ACC112 (cell line): ENCODE data around the gene RANBP10.

Experiments used
- H2AFZ ChIP-seq: fragments of 200-600 bp; sonication (generic); one replicate; pipeline ENCODE4 v1.6.0; 2017; ENCODE audit warnings: antibody characterized with exemption, low read length; ENCODE audit not compliant: unreplicated experiment
- H3K27ac ChIP-seq: fragments of 200-600 bp; sonication (generic); 2 replicates; pipeline ENCODE4 v1.5.1; 2014; ENCODE audit warnings: low read depth, mild to moderate bottlenecking, antibody characterized with exemption, low read length, moderate library complexity
- H3K27me3 ChIP-seq: fragments of 200-600 bp; sonication (generic); 2 replicates; pipeline ENCODE4 v1.6.1; 2014; ENCODE audit warnings: mild to moderate bottlenecking, antibody characterized with exemption, low read length, moderate library complexity, mixed read lengths; ENCODE audit not compliant: insufficient read depth
- H3K36me3 ChIP-seq: fragments of 200-600 bp; sonication (generic); 2 replicates; pipeline ENCODE4 v1.6.1; 2016; ENCODE audit warnings: mild to moderate bottlenecking, antibody characterized with exemption, low read length, moderate library complexity, mixed read lengths; ENCODE audit not compliant: insufficient read depth
- H3K4me1 ChIP-seq: fragments of 200-600 bp; sonication (generic); one replicate; pipeline ENCODE4 v1.6.1; 2016; ENCODE audit warnings: low read length, mixed read lengths; ENCODE audit not compliant: insufficient read depth, unreplicated experiment, control insufficient read depth
- H3K4me3 ChIP-seq: fragments of 200-600 bp; sonication (generic); 2 replicates; pipeline ENCODE4 v1.5.1; 2014; ENCODE audit warnings: mild to moderate bottlenecking, low read depth, low read length
- H3K79me2 ChIP-seq: fragments of 200-600 bp; sonication (generic); one replicate; pipeline ENCODE4 v1.6.0; 2016; ENCODE audit warnings: low read length; ENCODE audit not compliant: control insufficient read depth, unreplicated experiment, insufficient read depth

The RANBP10 gene

DNA sequence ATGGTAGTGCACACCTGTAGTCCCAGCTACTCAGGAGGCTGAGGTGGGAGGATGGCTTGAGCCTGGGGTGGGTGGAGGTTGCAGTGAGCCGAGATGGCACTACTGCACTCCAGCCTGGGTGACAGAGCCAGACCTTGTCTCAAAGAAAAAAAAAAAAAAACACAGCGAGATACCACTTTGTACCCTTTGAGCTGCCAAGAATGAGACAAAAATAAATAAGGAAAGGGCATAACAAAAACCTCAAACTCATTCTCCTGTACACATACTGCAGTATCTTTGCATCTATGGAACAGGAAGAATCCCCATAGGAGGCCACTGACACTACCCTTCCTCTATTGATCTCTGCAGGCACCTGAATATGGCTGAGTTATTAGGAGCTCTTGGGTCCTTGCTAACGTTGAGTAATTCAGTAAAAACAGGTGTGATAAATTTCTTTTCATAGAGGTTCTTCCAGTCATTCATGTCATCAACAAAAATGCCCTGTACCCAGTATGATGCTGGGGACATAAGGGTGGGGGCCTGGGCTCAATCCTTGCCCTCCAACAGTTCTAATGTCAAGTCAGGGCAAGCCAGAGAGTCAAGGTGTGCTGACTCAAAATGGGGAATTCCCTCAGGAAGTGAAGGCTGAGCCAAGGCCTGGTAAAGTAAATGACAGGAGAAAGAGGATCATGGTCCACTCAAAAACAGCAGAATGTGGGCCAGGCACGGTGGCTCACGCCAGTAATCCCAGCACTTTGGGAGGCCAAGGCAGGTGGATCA is 26.9 kb downstream of the RANBP10 start:
- Histone ChIP-seq H2AFZ (no peak overlapping the region), H3K36me3 (no peaks in the 10 kb centered on the region), H3K27ac (no peak overlapping the region), H3K4me1 (no peaks in the 10 kb centered on the region), H3K4me3 (no peak overlapping the region), H3K79me2 (peaks cover 2% of the 10 kb centered on the region), H3K27me3 (no peaks in the 10 kb centered on the region)

- H3K27me3 ChIP-seq: no peaks in the 10 kb centered on the region
- H2AFZ ChIP-seq: no peak overlapping the region
- no peaks in the 10 kb centered on the region for H3K36me3 ChIP-seq
- no peak overlapping the region for H3K27ac ChIP-seq
- H3K4me3 ChIP-seq: no peak overlapping the region
- H3K79me2 ChIP-seq: peaks cover 9% of the 10 kb centered on the region
- peaks cover 12% of the 10 kb centered on the region for H3K4me1 ChIP-seq
Measured at GRCh38 chr16:67775273-67775672, 31.1 kb downstream of the RANBP10 start.

DNA sequence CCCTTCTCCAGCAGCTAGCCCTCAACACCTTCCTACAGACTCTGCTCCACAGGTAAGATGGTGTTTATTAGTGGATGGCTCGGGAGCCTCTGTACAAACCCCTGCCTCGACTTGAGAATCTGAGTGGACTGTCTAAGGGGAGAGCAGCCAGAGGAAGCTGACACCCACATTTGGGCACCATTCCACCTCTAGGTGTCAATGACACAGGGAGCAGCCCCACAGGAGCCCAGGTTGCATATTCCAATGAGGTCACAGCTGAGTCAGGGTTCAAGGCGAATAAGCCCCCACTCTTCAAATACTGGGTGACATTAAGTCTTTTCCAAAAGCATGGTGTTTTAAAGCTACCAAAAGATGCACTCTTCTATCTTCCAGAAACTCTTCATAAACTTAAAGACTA is 31.9 kb downstream of the RANBP10 start:
- Histone ChIP-seq H3K27ac (no peak overlapping the region), H3K27me3 (no peaks in the 10 kb centered on the region), H3K4me1 (peaks cover 12% of the 10 kb centered on the region), H3K79me2 (peaks cover 9% of the 10 kb centered on the region), H3K4me3 (no peak overlapping the region), H3K36me3 (no peaks in the 10 kb centered on the region), H2AFZ (no peak overlapping the region)

DNA sequence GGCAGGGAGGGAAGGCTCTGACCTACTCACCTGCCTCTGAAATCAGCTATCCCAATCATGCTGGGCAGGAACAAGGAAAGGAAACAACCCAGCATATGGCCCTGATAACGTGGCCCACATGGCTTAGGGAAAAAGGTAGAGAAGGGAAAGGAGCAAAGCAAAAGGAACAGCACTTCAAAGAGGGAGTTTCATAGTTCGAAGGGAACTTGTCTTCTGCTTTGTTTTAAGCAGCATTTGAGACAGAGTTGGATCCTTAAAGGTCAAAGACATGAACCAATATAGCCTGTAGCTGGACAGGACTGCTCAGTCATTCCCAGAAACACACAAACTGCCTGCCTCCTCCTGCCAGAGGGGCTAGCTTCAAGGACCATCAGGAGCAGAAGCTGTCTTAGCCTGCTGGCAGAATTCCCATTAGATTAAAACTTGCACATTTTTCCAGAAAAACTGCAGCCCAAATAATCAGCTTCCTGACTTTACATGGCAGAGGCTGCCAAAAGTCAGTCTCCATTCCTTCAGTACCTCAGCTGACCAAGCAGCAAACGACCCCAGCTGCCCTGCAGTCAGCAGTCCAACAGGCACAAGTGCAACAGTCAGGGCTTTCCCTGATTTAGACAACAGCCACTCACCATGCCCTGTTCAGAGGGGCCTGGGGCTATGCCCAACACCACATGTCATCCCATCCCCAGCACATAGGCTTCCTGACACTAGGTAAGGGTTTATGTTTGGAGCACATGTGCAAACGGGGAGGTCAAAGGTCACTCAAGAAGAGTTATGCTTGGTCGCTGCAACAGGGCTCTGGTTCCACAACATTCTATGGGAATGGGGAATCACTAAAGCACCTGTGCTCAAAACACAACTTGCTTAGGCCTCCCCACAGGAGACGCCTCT is 32.5 kb downstream of the RANBP10 start:
- H3K27ac ChIP-seq: no peak overlapping the region
- no peak overlapping the region for H2AFZ ChIP-seq
- H3K27me3 ChIP-seq: no peaks in the 10 kb centered on the region

GRCh38 chr16:67773099-67773498 is 33.3 kb downstream of the RANBP10 start:
- Histone ChIP-seq H3K79me2 (peaks cover 9% of the 10 kb centered on the region), H3K27ac (no peak overlapping the region), H3K4me1 (peaks cover 12% of the 10 kb centered on the region), H3K4me3 (no peak overlapping the region), H2AFZ (no peak overlapping the region), H3K36me3 (no peaks in the 10 kb centered on the region), H3K27me3 (no peaks in the 10 kb centered on the region)

More for the DNA sequence above, 32.5 kb downstream of the RANBP10 start:
- H3K4me1 ChIP-seq: peaks cover 12% of the 10 kb centered on the region
- no peaks in the 10 kb centered on the region for H3K36me3 ChIP-seq
- H3K79me2 ChIP-seq: peaks cover 9% of the 10 kb centered on the region
- no peak overlapping the region for H3K4me3 ChIP-seq

DNA sequence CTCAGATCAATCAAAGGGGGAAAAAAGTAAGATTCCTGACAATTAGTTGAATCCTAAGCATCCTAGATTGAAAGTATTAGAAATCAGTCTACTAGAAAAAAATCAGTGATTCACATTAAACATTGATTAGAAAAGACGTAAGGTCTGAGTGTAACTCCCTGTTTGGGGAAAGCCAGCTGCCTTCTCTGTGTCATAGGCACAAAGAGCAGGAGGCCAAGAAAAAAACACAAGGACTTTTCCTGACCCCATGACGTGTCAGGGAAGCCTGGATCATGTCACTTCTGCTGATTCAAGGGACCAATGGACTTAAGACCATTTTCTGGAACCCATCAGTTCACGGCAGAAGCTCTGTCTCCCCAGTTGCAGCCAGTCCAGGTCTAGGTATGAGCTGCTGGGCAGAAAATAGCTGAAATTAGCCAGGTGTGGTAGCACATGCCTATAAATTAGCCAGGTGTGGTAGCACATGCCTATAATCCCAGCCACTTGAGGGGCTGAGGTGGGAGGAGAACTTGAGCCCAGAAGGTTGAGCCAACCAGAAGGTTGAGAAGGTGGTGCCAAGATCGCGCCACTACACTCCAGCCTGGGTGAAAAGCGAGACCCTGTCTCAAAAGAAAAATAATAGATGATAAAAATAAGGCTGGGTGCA is 35.9 kb downstream of the RANBP10 start:
- H3K27ac ChIP-seq: no peak overlapping the region
- no peaks in the 10 kb centered on the region for H3K27me3 ChIP-seq
- H3K36me3 ChIP-seq: no peaks in the 10 kb centered on the region
- peaks cover 9% of the 10 kb centered on the region for H3K79me2 ChIP-seq
- peaks cover 12% of the 10 kb centered on the region for H3K4me1 ChIP-seq
- no peak overlapping the region for H2AFZ ChIP-seq
- no peak overlapping the region for H3K4me3 ChIP-seq

DNA sequence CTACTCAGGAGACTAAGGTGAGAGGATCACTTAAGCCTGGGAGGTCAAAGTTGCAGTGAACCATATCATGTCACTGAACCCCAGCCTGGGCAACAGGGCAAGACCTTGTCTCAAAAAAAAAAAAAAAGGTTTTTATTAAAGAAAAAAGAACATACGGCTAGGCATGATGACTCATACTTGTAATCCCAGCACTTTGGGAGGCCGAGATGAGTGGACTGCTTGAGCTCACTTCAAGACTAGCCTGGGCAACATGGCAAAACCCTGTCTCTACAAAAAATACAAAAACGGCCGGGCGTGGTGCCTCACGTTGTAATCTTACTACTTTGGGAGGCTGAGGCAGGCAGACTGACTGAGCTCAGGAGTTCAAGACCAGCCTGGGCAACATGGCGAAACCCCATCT is 38.4 kb downstream of the RANBP10 start:
- no peak overlapping the region for H2AFZ ChIP-seq
- H3K36me3 ChIP-seq: no peaks in the 10 kb centered on the region
- H3K27ac ChIP-seq: no peak overlapping the region

GRCh38 chr16:67766291-67766690 is 40.1 kb downstream of the RANBP10 start:
- H3K79me2 ChIP-seq: no peaks in the 10 kb centered on the region
- no peaks in the 10 kb centered on the region for H3K36me3 ChIP-seq
- H3K27ac ChIP-seq: no peak overlapping the region
- H3K27me3 ChIP-seq: no peaks in the 10 kb centered on the region
- H2AFZ ChIP-seq: no peak overlapping the region
- no peaks in the 10 kb centered on the region for H3K4me1 ChIP-seq
- H3K4me3 ChIP-seq: no peak overlapping the region

More for the DNA sequence above, 38.4 kb downstream of the RANBP10 start:
- H3K4me3 ChIP-seq: no peak overlapping the region
- no peaks in the 10 kb centered on the region for H3K79me2 ChIP-seq
- no peaks in the 10 kb centered on the region for H3K27me3 ChIP-seq
- peaks cover 7% of the 10 kb centered on the region for H3K4me1 ChIP-seq

DNA sequence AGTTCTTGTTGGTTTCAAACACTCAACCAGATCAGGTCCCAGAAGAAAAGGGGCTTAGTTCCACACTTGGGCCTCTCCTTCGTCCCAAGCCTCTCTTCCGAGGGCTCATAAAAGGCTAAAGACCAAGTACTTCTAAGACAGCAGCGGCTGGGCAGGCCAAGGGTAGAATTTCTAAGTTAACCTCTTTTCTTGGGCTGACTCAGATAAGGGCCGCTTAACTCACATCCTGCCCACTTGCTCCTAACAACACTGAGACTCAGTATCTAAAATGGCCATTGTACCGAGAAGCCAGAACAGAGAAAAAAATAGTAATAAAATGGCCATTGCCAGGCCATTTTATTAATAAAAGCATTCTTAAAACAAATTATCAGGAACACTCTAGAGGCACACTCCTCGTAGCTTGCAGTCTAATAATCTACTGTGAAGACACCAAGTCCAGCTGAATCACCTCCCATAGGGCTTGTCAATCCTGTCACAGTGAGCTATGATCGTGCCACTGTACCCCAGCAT is 42.1 kb downstream of the RANBP10 start:
- Histone ChIP-seq H3K27ac (no peak overlapping the region), H3K27me3 (no peaks in the 10 kb centered on the region), H3K79me2 (no peaks in the 10 kb centered on the region), H3K4me3 (no peak overlapping the region), H3K36me3 (no peaks in the 10 kb centered on the region), H3K4me1 (no peaks in the 10 kb centered on the region), H2AFZ (no peak overlapping the region)

DNA sequence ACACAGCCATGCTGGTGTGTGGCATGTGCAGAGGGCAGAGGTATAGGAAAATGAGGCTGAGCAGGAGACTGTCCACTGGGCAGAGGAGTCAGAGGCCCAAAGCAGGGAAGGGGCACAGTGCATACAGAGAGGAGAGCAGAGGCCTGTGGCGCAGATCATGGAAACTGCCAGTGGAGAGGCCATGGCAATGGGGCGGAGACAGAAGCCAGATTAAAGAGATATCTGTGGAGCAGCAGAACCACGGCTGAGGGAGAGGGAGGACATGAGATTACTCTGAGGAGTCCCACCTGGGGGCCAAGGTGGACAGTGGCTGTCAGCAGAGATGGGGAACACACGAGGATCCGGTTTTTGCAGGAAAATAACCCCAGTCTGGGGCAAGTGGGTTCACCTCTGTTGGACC is 43.3 kb downstream of the RANBP10 start:
- Histone ChIP-seq H2AFZ (no peak overlapping the region), H3K4me1 (no peaks in the 10 kb centered on the region), H3K27me3 (no peaks in the 10 kb centered on the region), H3K36me3 (no peaks in the 10 kb centered on the region), H3K27ac (no peak overlapping the region), H3K4me3 (no peak overlapping the region), H3K79me2 (no peaks in the 10 kb centered on the region)
